Fibroblast of lung (primary cell): ENCODE results near the gene CHST8. TPM values are rescaled to one million over a fixed set of nuclear protein-coding genes. Genes with fewer than 3 reads are reported as not detected.

Experiments used
- DNase-seq, 2 donors: peaks; one replicate each; pipeline versions ENCODE4 v3.0.0 to v3.0.0-alpha.2; 2010; ENCODE audit warnings: low read depth in 2 of 2
- H2AFZ ChIP-seq: 2 replicates; pipeline ENCODE4 v1.5.1; 2012; ENCODE audit warnings: low read length, control low read depth, inconsistent platforms
- H3K27ac ChIP-seq: 2 replicates; pipeline ENCODE4 v1.5.1; 2011; ENCODE audit warnings: low read length, control low read depth; ENCODE audit not compliant: insufficient read depth
- H3K27me3 ChIP-seq: 2 replicates; pipeline ENCODE4 v1.5.1; 2011; ENCODE audit warnings: mild to moderate bottlenecking, low read length; ENCODE audit not compliant: control insufficient read depth, insufficient read depth
- H3K36me3 ChIP-seq: 2 replicates; pipeline ENCODE4 v1.5.1; 2011; ENCODE audit warnings: low read length; ENCODE audit not compliant: control insufficient read depth, insufficient read depth
- H3K4me1 ChIP-seq: 2 replicates; pipeline ENCODE4 v1.5.1; 2011; ENCODE audit warnings: low read length; ENCODE audit not compliant: control insufficient read depth, insufficient read depth; ENCODE audit errors: extremely low read depth
- H3K4me2 ChIP-seq: 2 replicates; pipeline ENCODE4 v1.5.1; 2011; ENCODE audit warnings: low read length, control low read depth; ENCODE audit not compliant: insufficient read depth; ENCODE audit errors: extremely low read depth
- H3K4me3 ChIP-seq, 4 experiments: fragments of 200-600 bp in 1 of 4; sonication (generic) in 1 of 4; replicated peaks in 1 of 4; 2 replicates each; pipeline ENCODE4 v1.5.1; 2011 to 2016; ENCODE audit warnings: low read length in 4 of 4, low read depth in 3 of 4, mild to moderate bottlenecking in 3 of 4, control low read depth in 2 of 4, inconsistent platforms in 1 of 4, mixed read lengths in 1 of 4; ENCODE audit not compliant: insufficient read depth in 1 of 4; ENCODE audit errors: control extremely low read depth in 1 of 4
- H3K79me2 ChIP-seq: 2 replicates; pipeline ENCODE4 v1.5.1; 2012; ENCODE audit warnings: mild to moderate bottlenecking, low read length, inconsistent platforms; ENCODE audit not compliant: control insufficient read depth, insufficient read depth
- H3K9ac ChIP-seq: 2 replicates; pipeline ENCODE4 v1.5.1; 2011; ENCODE audit warnings: mild to moderate bottlenecking, low read length, control low read depth; ENCODE audit not compliant: insufficient read depth
- H3K9me3 ChIP-seq: 2 replicates; pipeline ENCODE4 v1.5.1; 2012; ENCODE audit warnings: low read depth, low read length; ENCODE audit not compliant: control insufficient read depth, insufficient read depth
- H4K20me1 ChIP-seq: 2 replicates; pipeline ENCODE4 v1.5.1; 2011; ENCODE audit warnings: low read length; ENCODE audit not compliant: control insufficient read depth, insufficient read depth; ENCODE audit errors: extremely low read depth
- EZH2 ChIP-seq: IDR thresholded peaks from 2 replicates; pipeline ENCODE4 v1.5.1; 2012; ENCODE audit warnings: low read length, control low read depth, mild to moderate bottlenecking; ENCODE audit errors: missing control alignments
- polyA plus RNA-seq, 2 donors: library from polyadenylated mRNA; depleted of rRNA in 1 of 2; stranded (reverse) in 1 of 2; unstranded in 1 of 2; fragments of >200 nt; gene quantifications; 2 replicates each; pipeline ENCODE4 v1.2.1, GENCODE V29; 2011 to 2012; ENCODE audit warnings: missing spikeins in 1 of 2
- total RNA-seq: library from RNA; depleted of rRNA; stranded (reverse); fragments of >200 nt; gene quantifications from 2 replicates; pipeline ENCODE4 v1.2.1, GENCODE V29; 2014
- TF ChIP-seq, protein P1 (sequence below), 2 donors: IDR thresholded peaks in 1 of 2; conservative IDR thresholded peaks in 1 of 2; 1 replicate in 1 of 2; 2 replicates in 1 of 2; pipeline ENCODE4 v1.5.1; 2011 to 2012; ENCODE audit warnings: low read length in 2 of 2, control low read depth in 1 of 2, inconsistent platforms in 1 of 2, low read depth in 1 of 2, mild to moderate bottlenecking in 1 of 2

The CHST8 gene
- total and polyA plus RNA-seq, 2 donors (not counting 1 experiment from before 2014, with no cell fraction given): not detected

DNA sequence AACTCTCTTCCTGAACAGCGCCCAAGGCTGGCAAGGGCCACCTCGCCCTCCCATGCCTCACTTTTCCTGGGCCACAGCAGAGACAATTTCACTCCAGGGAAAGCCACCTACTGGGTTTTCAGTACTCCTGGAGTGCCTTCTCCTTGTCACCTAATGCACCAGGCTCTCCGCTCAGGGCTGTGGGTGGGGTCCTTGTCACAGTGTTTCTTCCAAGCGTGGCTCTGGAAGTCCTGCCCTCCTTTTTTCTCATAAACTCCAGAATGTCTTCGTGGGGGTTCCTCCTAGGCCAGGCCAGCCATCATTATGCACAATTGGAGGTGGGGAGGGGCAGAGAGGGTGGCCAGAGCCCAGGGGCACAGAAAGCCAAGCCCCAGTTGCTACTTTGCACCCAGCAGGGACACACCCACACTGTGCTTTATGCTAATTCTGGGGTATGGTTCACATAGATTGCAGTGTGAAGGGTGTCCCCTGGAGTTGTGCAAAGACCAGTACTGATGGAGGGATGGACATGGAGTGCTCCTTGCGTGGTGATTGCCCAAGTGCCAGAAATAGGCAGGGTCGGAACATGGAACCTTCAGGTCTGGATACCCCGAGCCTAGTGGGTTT is 78.8 kb downstream of the CHST8 start:
- TF ChIP-seq, protein P1, sequence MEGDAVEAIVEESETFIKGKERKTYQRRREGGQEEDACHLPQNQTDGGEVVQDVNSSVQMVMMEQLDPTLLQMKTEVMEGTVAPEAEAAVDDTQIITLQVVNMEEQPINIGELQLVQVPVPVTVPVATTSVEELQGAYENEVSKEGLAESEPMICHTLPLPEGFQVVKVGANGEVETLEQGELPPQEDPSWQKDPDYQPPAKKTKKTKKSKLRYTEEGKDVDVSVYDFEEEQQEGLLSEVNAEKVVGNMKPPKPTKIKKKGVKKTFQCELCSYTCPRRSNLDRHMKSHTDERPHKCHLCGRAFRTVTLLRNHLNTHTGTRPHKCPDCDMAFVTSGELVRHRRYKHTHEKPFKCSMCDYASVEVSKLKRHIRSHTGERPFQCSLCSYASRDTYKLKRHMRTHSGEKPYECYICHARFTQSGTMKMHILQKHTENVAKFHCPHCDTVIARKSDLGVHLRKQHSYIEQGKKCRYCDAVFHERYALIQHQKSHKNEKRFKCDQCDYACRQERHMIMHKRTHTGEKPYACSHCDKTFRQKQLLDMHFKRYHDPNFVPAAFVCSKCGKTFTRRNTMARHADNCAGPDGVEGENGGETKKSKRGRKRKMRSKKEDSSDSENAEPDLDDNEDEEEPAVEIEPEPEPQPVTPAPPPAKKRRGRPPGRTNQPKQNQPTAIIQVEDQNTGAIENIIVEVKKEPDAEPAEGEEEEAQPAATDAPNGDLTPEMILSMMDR (conservative IDR thresholded peaks at IDR 0.05 in 1 of 2, IDR thresholded peaks at IDR 0.05 in 1 of 2; ENCODE audit: low read depth in 1 of 2, low read length in 2 of 2): no peak
- TF ChIP-seq EZH2: no peak

DNA sequence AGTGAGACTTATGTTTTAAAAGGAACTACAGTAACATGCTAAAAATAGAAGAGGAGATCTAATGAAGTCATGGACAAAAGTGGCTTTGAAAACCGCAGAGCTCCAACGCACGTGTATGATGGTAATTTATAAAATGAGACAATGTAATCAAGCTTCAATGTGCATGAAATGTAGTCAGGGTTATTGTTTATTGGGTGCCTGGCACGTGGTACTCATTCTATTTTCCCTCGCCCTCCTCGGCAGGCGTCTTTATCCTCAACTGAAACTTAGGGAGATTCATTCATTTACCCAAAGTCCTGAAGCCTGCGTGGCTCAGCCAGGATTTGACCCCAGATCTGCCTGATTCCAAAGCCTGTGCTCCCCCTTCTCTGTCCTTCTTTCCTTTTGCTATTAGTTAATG is 79.8 kb downstream of the CHST8 start:
- TF ChIP-seq, protein P1 (conservative IDR thresholded peaks at IDR 0.05 in 1 of 2, IDR thresholded peaks at IDR 0.05 in 1 of 2; ENCODE audit: low read depth in 1 of 2, low read length in 2 of 2): no peak
- TF ChIP-seq EZH2: no peak
- no peak for DNase-seq

More for the DNA sequence above, 78.8 kb downstream of the CHST8 start:
- no peaks in the 10 kb centered on the region for H3K79me2 ChIP-seq
- no peaks in the 10 kb centered on the region for H3K4me1 ChIP-seq
- no peaks in the 10 kb centered on the region for H3K9me3 ChIP-seq
- no peaks in the 10 kb centered on the region for H3K27me3 ChIP-seq
- no peak overlapping the region for H3K4me3 ChIP-seq
- H4K20me1 ChIP-seq: no peaks in the 10 kb centered on the region
- no peaks in the 10 kb centered on the region for H3K36me3 ChIP-seq
- no peak overlapping the region for H2AFZ ChIP-seq
- no peak overlapping the region for H3K27ac ChIP-seq
- no peak for DNase-seq
- H3K4me2 ChIP-seq: no peak overlapping the region
- no peak overlapping the region for H3K9ac ChIP-seq

DNA sequence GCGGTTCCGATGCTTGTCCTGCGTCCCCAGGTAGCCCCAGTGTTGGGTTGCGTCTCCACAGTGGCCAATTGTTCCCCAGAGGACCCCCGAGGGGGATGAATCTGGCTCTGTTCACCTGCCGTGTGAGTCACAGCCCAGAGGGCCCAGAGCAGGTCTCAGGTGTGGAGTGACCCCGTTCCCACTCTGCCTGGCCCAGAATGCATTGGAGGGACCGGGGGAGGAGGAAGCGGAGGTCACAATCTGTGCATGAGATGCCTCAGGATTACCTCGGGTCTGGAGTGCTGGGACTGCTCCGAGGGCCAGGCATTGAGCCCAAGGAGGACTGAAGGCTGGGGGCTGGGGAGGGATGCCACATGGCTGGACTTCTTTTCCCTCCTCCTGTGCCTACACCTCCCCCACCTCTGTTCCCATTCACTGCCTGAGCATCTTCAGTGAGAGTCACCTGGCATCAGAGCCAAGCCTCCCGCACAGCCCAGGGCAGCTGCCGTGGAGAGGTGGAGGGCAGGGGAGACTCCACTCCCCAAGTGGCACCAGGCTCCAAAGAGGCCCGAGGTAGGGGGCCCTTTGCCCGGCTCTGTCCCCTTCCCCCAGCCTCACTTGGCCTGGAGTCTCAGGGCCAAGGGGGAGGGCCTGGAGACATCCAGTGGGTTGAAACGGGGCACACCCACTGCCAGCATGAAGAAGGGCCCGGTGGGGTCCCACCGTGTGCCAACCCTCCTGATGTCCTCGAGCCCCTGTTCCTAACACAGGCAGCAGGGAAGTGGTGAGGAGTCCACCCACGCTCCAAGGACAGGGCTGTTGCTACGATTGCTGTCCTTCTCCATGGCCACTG is 81.1 kb downstream of the CHST8 start:
- Histone ChIP-seq H4K20me1 (no peaks in the 10 kb centered on the region), H3K27me3 (no peaks in the 10 kb centered on the region), H3K36me3 (no peaks in the 10 kb centered on the region), H3K4me1 (no peaks in the 10 kb centered on the region), H3K4me2 (no peak overlapping the region), H3K27ac (no peak overlapping the region), H2AFZ (no peak overlapping the region), H3K9me3 (no peaks in the 10 kb centered on the region), H3K79me2 (no peaks in the 10 kb centered on the region), H3K9ac (no peak overlapping the region), H3K4me3 (no peak overlapping the region)
- TF ChIP-seq, protein P1 (conservative IDR thresholded peaks at IDR 0.05 in 1 of 2, IDR thresholded peaks at IDR 0.05 in 1 of 2; ENCODE audit: low read depth in 1 of 2, low read length in 2 of 2): no peak
- no peak for TF ChIP-seq EZH2
- DNase-seq: no peak

More for the DNA sequence above, 79.8 kb downstream of the CHST8 start:
- no peak overlapping the region for H3K9ac ChIP-seq
- no peak overlapping the region for H3K4me2 ChIP-seq
- no peak overlapping the region for H3K27ac ChIP-seq
- no peaks in the 10 kb centered on the region for H3K79me2 ChIP-seq
- no peaks in the 10 kb centered on the region for H3K4me1 ChIP-seq
- H4K20me1 ChIP-seq: no peaks in the 10 kb centered on the region
- no peak overlapping the region for H2AFZ ChIP-seq
- no peaks in the 10 kb centered on the region for H3K27me3 ChIP-seq
- no peaks in the 10 kb centered on the region for H3K36me3 ChIP-seq
- H3K9me3 ChIP-seq: no peaks in the 10 kb centered on the region
- H3K4me3 ChIP-seq: no peak overlapping the region
